Activated T-cell treated with anti-CD3 and anti-CD28 coated beads for 48 hours (primary cell): ENCODE measurements around the gene MBNL1.

ENCODE experiments used
- DNase-seq: peaks from one replicate; pipeline ENCODE4 v3.0.0-alpha.2; 2020; ENCODE audit warnings: low read depth

Gene MBNL1

GRCh38 chr3:152298393-152299248, 29.9 kb downstream of the MBNL1 start:
- peak; percentile 30 for DNase-seq

- no peak for DNase-seq
Observed at GRCh38 chr3:152299249-152299976, 30.7 kb downstream of the MBNL1 start.

GRCh38 chr3:152300029-152300731, 31.5 kb downstream of the MBNL1 start:
- DNase-seq: no peak

GRCh38 chr3:152301745-152302181, 33.0 kb downstream of the MBNL1 start:
- no peak for DNase-seq

GRCh38 chr3:152302521-152303021, 33.8 kb downstream of the MBNL1 start:
- no peak for DNase-seq

- no peak for DNase-seq
Observed at GRCh38 chr3:152304160-152304559, 35.4 kb downstream of the MBNL1 start.

GRCh38 chr3:152305075-152305474, 36.3 kb downstream of the MBNL1 start:
- no peak for DNase-seq

GRCh38 chr3:152307829-152308474, 39.2 kb downstream of the MBNL1 start:
- no peak for DNase-seq

GRCh38 chr3:152308475-152308844, 39.7 kb downstream of the MBNL1 start:
- no peak for DNase-seq

GRCh38 chr3:152309031-152309430, 40.3 kb downstream of the MBNL1 start:
- no peak for DNase-seq

- no peak for DNase-seq
Observed at GRCh38 chr3:152309535-152310307, 41.0 kb downstream of the MBNL1 start.

- DNase-seq: no peak
Observed at GRCh38 chr3:152313430-152313829, 44.7 kb downstream of the MBNL1 start.

GRCh38 chr3:152313914-152314313, 45.2 kb downstream of the MBNL1 start:
- no peak for DNase-seq

- no peak for DNase-seq
Observed at GRCh38 chr3:152314677-152315353, 46.1 kb downstream of the MBNL1 start.

- DNase-seq: no peak
Observed at GRCh38 chr3:152315623-152316022, 46.9 kb downstream of the MBNL1 start.

- DNase-seq: no peak
Observed at GRCh38 chr3:152316318-152316717, 47.6 kb downstream of the MBNL1 start.

GRCh38 chr3:152317184-152317583, 48.5 kb downstream of the MBNL1 start:
- DNase-seq: no peak

GRCh38 chr3:152317956-152318355, 49.2 kb downstream of the MBNL1 start:
- no peak for DNase-seq

GRCh38 chr3:152318512-152318911, 49.8 kb downstream of the MBNL1 start:
- DNase-seq: no peak

GRCh38 chr3:152319256-152319655, 50.5 kb downstream of the MBNL1 start:
- no peak for DNase-seq
